CD14-positive monocyte (primary cell): Measurements from ENCODE around the gene OR8U1. TPM values are rescaled to one million over a fixed set of nuclear protein-coding genes. Genes with fewer than 3 reads are reported as not detected.

Source experiments
- DNase-seq, 3 donors: peaks; one replicate each; pipeline ENCODE4 v3.0.0-alpha.2; 2011 to 2022
- H2AFZ ChIP-seq: 2 replicates; pipeline ENCODE4 v1.6.0; 2012; ENCODE audit warnings: mild to moderate bottlenecking, low read depth, low read length, inconsistent platforms; ENCODE audit not compliant: insufficient read depth, poor library complexity, severe bottlenecking
- H3K27ac ChIP-seq, 2 donors: 1 replicate in 1 of 2; 2 replicates in 1 of 2; pipeline ENCODE4 v1.5.1; 2012 to 2013; ENCODE audit warnings: low read length in 2 of 2, control low read depth in 1 of 2, inconsistent platforms in 1 of 2, low read depth in 1 of 2, mild to moderate bottlenecking in 1 of 2
- H3K27me3 ChIP-seq, 2 donors: one replicate each; pipeline versions ENCODE4 v1.6.0 to v1.6.1; 2011 to 2013; ENCODE audit warnings: low read length in 2 of 2; ENCODE audit not compliant: control insufficient read depth in 2 of 2, insufficient read depth in 2 of 2
- H3K36me3 ChIP-seq, 2 donors: replicated peaks in 1 of 2; 1 replicate in 1 of 2; 2 replicates in 1 of 2; pipeline versions ENCODE4 v1.5.1 to v1.6.1; 2012 to 2013; ENCODE audit warnings: low read length in 2 of 2, control low read depth in 1 of 2, inconsistent platforms in 1 of 2, mild to moderate bottlenecking in 1 of 2; ENCODE audit not compliant: insufficient read depth in 2 of 2, control insufficient read depth in 1 of 2
- H3K4me1 ChIP-seq, 2 donors: 1 replicate in 1 of 2; 2 replicates in 1 of 2; pipeline versions ENCODE4 v1.5.1 to v1.6.1; 2012 to 2013; ENCODE audit warnings: low read length in 2 of 2, control low read depth in 1 of 2, inconsistent platforms in 1 of 2, mild to moderate bottlenecking in 1 of 2, moderate library complexity in 1 of 2; ENCODE audit not compliant: insufficient read depth in 2 of 2, control insufficient read depth in 1 of 2
- H3K4me2 ChIP-seq: replicated peaks from 2 replicates; pipeline ENCODE3; 2012; ENCODE audit warnings: low read length, moderate library complexity, mild to moderate bottlenecking; ENCODE audit not compliant: poor library complexity, severe bottlenecking; ENCODE audit errors: extremely low read depth
- H3K4me3 ChIP-seq, 3 experiments: fragments of 200-600 bp in 1 of 3; sonication (generic) in 1 of 3; replicated peaks in 1 of 3; 1 replicate in 2 of 3; 2 replicates in 1 of 3; pipeline ENCODE4 v1.5.1; 2011 to 2013; ENCODE audit warnings: low read length in 3 of 3, mild to moderate bottlenecking in 3 of 3, control low read depth in 2 of 3, low read depth in 2 of 3, inconsistent platforms in 1 of 3, moderate library complexity in 1 of 3
- H3K79me2 ChIP-seq: 2 replicates; pipeline ENCODE4 v1.6.0; 2012; ENCODE audit warnings: mild to moderate bottlenecking, control low read depth, inconsistent platforms, low read length, moderate library complexity; ENCODE audit not compliant: insufficient read depth
- H3K9ac ChIP-seq: 2 replicates; pipeline ENCODE4 v1.6.0; 2017; ENCODE audit warnings: low read length, mild to moderate bottlenecking; ENCODE audit not compliant: insufficient read depth, poor library complexity, severe bottlenecking
- H3K9me3 ChIP-seq, 2 donors: replicated peaks in 1 of 2; 1 replicate in 1 of 2; 2 replicates in 1 of 2; pipeline versions ENCODE4 v1.5.1 to v1.6.1; 2012 to 2013; ENCODE audit warnings: low read length in 2 of 2, control low read depth in 1 of 2; ENCODE audit not compliant: control insufficient read depth in 1 of 2, insufficient read depth in 1 of 2
- H4K20me1 ChIP-seq: 2 replicates; pipeline ENCODE4 v1.6.0; 2012; ENCODE audit warnings: mild to moderate bottlenecking, low read length, control low read depth, moderate library complexity; ENCODE audit not compliant: insufficient read depth
- H3K27ac Mint-ChIP-seq, 7 donors: one replicate each; pipeline ENCODE4 v1.8.0; 2020; ENCODE audit warnings: mild to moderate bottlenecking in 7 of 7, mixed read lengths in 7 of 7, moderate library complexity in 6 of 7, inconsistent platforms in 2 of 7
- H3K27me3 Mint-ChIP-seq, 3 donors: one replicate each; pipeline ENCODE4 v1.8.0; 2021 to 2022; ENCODE audit warnings: low read depth in 3 of 3, mild to moderate bottlenecking in 3 of 3, mixed read lengths in 3 of 3, moderate library complexity in 3 of 3, inconsistent platforms in 1 of 3
- H3K36me3 Mint-ChIP-seq, 2 donors: one replicate each; pipeline ENCODE4 v1.8.0; 2020; ENCODE audit warnings: mixed read lengths in 2 of 2, inconsistent platforms in 1 of 2, mild to moderate bottlenecking in 1 of 2
- H3K4me1 Mint-ChIP-seq: one replicate; pipeline ENCODE4 v1.8.0; 2020; ENCODE audit warnings: mild to moderate bottlenecking, mixed read lengths
- H3K4me3 Mint-ChIP-seq, 2 donors: one replicate each; pipeline ENCODE4 v1.8.0; 2020; ENCODE audit warnings: mild to moderate bottlenecking in 2 of 2, mixed read lengths in 2 of 2, moderate library complexity in 1 of 2
- H3K9me3 Mint-ChIP-seq, 7 donors: one replicate each; pipeline ENCODE4 v1.8.0; 2020 to 2022; ENCODE audit warnings: mixed read lengths in 7 of 7, mild to moderate bottlenecking in 6 of 7, moderate library complexity in 6 of 7, inconsistent platforms in 2 of 7
- WGBS: methylation state at CpG from one replicate; pipeline ENCODE4 v1.1.5; 2013; ENCODE audit warnings: missing lambda C conversion rate; ENCODE audit not compliant: insufficient coverage; 5-methylcytosine and 5-hydroxymethylcytosine counted together
- intact Hi-C, 2 donors: fragments of 100-400 bp; cut with micrococcal nuclease; formaldehyde crosslinking; loops; one replicate each; pipeline versions ENCODE4 v1.15.0 to v1.15.1; 2023
- polyA plus RNA-seq, 3 donors: library from polyadenylated mRNA; depleted of rRNA in 1 of 3; unstranded in 2 of 3; stranded (reverse) in 1 of 3; fragments of 300-500 nt in 2 of 3; fragments of >200 nt in 1 of 3; fragmentation: Illumina TruSeq in 2 of 3; gene quantifications; 1 replicate in 2 of 3; 2 replicates in 1 of 3; pipeline ENCODE4 v1.2.3, GENCODE V29; 2012 to 2021
- TF ChIP-seq, protein P1 (sequence below): fragments of 200-600 bp; IDR thresholded peaks from one replicate; pipeline ENCODE4 v1.8.0; 2022; ENCODE audit warnings: antibody characterized with exemption, mild to moderate bottlenecking

OR8U1 gene
- polyA plus RNA-seq, 3 donors = not detected

DNA sequence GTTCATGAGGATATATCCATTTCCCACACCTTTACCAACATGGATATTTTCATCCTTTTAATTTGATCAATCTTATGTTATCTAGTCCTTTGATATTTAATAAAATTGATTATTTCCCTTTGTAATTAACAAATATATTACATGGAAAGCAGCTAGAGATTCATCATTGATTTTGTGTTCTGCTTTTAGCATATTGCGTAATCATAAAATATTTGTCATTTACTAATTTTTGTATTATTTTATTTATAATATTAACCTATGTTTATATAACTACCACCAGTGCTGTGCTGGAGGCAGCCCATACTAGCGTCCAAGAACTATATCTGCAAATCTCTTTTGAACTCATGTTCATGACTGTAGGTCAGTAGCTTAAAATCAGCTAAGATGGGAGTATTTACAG lies 4.7 kb downstream of the OR8U1 start:
- no peak overlapping the region for H3K4me3 Mint-ChIP-seq
- Histone ChIP-seq H3K79me2 (no peaks in the 10 kb centered on the region), H3K36me3 (no peaks in the 10 kb centered on the region), H3K9ac (no peak overlapping the region), H4K20me1 (no peaks in the 10 kb centered on the region), H3K4me3 (no peak overlapping the region), H2AFZ (no peak overlapping the region), H3K4me1 (no peaks in the 10 kb centered on the region), H3K27ac (no peak overlapping the region), H3K9me3 (peaks cover 0 to 4% of the 10 kb centered on the region in 2 donors), H3K4me2 (no peak overlapping the region), H3K27me3 (no peaks in the 10 kb centered on the region)
- WGBS = no CpG with 5 or more reads among the region's 2 CpGs
- H3K27ac Mint-ChIP-seq = no peak overlapping the region
- intact Hi-C loops = no loop called here
- H3K4me1 Mint-ChIP-seq = no peaks in the 10 kb centered on the region
- peaks cover 0 to 6% (median 3%) of the 10 kb centered on the region in 7 donors for H3K9me3 Mint-ChIP-seq
- H3K27me3 Mint-ChIP-seq = no peaks in the 10 kb centered on the region
- TF ChIP-seq, protein P1, sequence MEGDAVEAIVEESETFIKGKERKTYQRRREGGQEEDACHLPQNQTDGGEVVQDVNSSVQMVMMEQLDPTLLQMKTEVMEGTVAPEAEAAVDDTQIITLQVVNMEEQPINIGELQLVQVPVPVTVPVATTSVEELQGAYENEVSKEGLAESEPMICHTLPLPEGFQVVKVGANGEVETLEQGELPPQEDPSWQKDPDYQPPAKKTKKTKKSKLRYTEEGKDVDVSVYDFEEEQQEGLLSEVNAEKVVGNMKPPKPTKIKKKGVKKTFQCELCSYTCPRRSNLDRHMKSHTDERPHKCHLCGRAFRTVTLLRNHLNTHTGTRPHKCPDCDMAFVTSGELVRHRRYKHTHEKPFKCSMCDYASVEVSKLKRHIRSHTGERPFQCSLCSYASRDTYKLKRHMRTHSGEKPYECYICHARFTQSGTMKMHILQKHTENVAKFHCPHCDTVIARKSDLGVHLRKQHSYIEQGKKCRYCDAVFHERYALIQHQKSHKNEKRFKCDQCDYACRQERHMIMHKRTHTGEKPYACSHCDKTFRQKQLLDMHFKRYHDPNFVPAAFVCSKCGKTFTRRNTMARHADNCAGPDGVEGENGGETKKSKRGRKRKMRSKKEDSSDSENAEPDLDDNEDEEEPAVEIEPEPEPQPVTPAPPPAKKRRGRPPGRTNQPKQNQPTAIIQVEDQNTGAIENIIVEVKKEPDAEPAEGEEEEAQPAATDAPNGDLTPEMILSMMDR = no peak
- no peaks in the 10 kb centered on the region for H3K36me3 Mint-ChIP-seq
- DNase-seq = no peak

DNA sequence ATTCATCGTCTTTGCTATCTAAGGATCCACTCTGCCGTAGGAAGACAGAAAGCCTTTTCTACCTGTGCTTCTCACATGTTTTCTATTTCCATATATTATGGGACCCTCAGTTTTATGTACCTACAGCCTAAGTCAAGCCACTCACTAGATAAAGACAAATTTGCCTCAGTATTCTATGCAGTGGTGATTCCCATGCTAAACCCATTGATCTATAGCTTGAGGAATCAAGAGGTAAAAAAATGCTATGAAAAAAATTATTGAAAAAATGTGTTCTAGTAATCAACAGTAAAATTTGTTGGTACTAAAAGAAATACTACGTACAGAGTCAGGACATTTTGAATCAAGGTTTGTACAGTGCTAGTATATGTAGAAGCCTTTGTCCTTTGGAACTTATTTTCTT lies 19.0 kb downstream of the OR8U1 start:
- intact Hi-C loops = loop anchor here in 1 of 2 donors (10.0 kb wide), 1 partner anchor 60 kb away; no protein-coding TSS in a partner anchor
- no peak overlapping the region for H3K4me2 ChIP-seq
- TF ChIP-seq, protein P1 = no peak
- Mint-ChIP-seq H3K4me3 (no peak overlapping the region), H3K27ac (no peak overlapping the region), H3K9me3 (peaks cover 0 to 6% (median 2%) of the 10 kb centered on the region in 7 donors), H3K36me3 (no peaks in the 10 kb centered on the region), H3K4me1 (no peaks in the 10 kb centered on the region), H3K27me3 (no peaks in the 10 kb centered on the region)
- no peaks in the 10 kb centered on the region for H3K79me2 ChIP-seq
- peaks cover 0 to 12% of the 10 kb centered on the region in 2 donors for H3K9me3 ChIP-seq
- H3K9ac ChIP-seq = no peak overlapping the region
- WGBS = 100% methylated on average over 2 of the region's 3 CpGs
- H4K20me1 ChIP-seq = no peaks in the 10 kb centered on the region
- H3K27ac ChIP-seq = no peak overlapping the region
- no peak for DNase-seq
- no peaks in the 10 kb centered on the region for H3K27me3 ChIP-seq
- H3K4me1 ChIP-seq = no peaks in the 10 kb centered on the region
- no peak overlapping the region for H2AFZ ChIP-seq
- H3K36me3 ChIP-seq = no peaks in the 10 kb centered on the region
- no peak overlapping the region for H3K4me3 ChIP-seq
